Measurements from ENCODE around the gene MYCN.

- TF ChIP-seq CTCF (CRISPR knock-in tag; IDR thresholded peaks at IDR 0.05) (no peak), ZNF224 (CRISPR knock-in tag; IDR thresholded peaks at IDR 0.05) (no peak), SIN3A (IDR thresholded peaks at IDR 0.05; ENCODE audit: borderline replicate concordance, low read depth, low read length) (no peak), ZNF101 (CRISPR knock-in tag; IDR thresholded peaks at IDR 0.05; ENCODE audit: borderline replicate concordance, low read depth) (no peak), AKNA (CRISPR knock-in tag; IDR thresholded peaks at IDR 0.05; ENCODE audit: borderline replicate concordance) (no peak), GABPA (IDR thresholded peaks at IDR 0.05; ENCODE audit: low read depth, low read length) (no peak), GABPA (CRISPR knock-in tag; IDR thresholded peaks at IDR 0.05; ENCODE audit: low read depth) (no peak), CEBPG (CRISPR knock-in tag; IDR thresholded peaks at IDR 0.05) (no peak)
Observed at GRCh38 chr2:15926252-15926651, 14.1 kb upstream of the MYCN start.

Measured in HepG2 (cell line).